CD4-positive, alpha-beta T cell (primary cell): ENCODE results near the gene FAM163B. TPM values are rescaled to one million over a fixed set of nuclear protein-coding genes. Genes with fewer than 3 reads are reported as not detected.

Experiments used
- ATAC-seq: fragments of 200-7000 bp; cut with Tn5 transposase; one replicate; pipeline ENCODE4 v1.10.0; 2022; ENCODE audit warnings: mild to moderate bottlenecking; ENCODE audit not compliant: poor library complexity
- CTCF ChIA-PET: fragments of 350-600 bp; sonication (Branson Sonifier 250); formaldehyde crosslinking; loops from one replicate; lab custom pipeline; 2021; ENCODE audit warnings: antibody characterized with exemption, inconsistent platforms; lab: Charles Lee
- POLR2A ChIA-PET: fragments of 350-600 bp; sonication (Branson Sonifier 250); formaldehyde crosslinking; loops from one replicate; lab custom pipeline; 2021; ENCODE audit warnings: antibody characterized with exemption, inconsistent platforms; lab: Charles Lee
- DNase-seq, 14 experiments: peaks; one replicate each; pipeline ENCODE4 v3.0.0-alpha.2; 2013 to 2020; ENCODE audit warnings: mixed read lengths in 2 of 14
- H3K27ac ChIP-seq, 2 donors: one replicate each; pipeline versions ENCODE4 v1.5.1 to v1.7.0; 2013; ENCODE audit warnings: low read length in 2 of 2, low read depth in 1 of 2, mild to moderate bottlenecking in 1 of 2
- H3K27me3 ChIP-seq, 2 experiments: 1 replicate in 1 of 2; 2 replicates in 1 of 2; pipeline versions ENCODE4 v1.6.1 to v1.7.0; 2013; ENCODE audit warnings: low read length in 2 of 2, control low read depth in 1 of 2, mild to moderate bottlenecking in 1 of 2, moderate library complexity in 1 of 2; ENCODE audit not compliant: insufficient read depth in 2 of 2, control insufficient read depth in 1 of 2
- H3K36me3 ChIP-seq: one replicate; pipeline ENCODE4 v1.6.1; 2013; ENCODE audit warnings: low read length, control low read depth; ENCODE audit not compliant: insufficient read depth
- H3K4me1 ChIP-seq: one replicate; pipeline ENCODE4 v1.6.1; 2013; ENCODE audit warnings: low read length, control low read depth; ENCODE audit not compliant: insufficient read depth
- H3K4me3 ChIP-seq: one replicate; pipeline ENCODE4 v1.5.1; 2013; ENCODE audit warnings: mild to moderate bottlenecking, low read length, moderate library complexity
- H3K9me3 ChIP-seq, 2 experiments: 1 replicate in 1 of 2; 2 replicates in 1 of 2; pipeline versions ENCODE4 v1.6.1 to v1.7.0; 2013; ENCODE audit warnings: low read length in 2 of 2, mild to moderate bottlenecking in 2 of 2, control low read depth in 1 of 2, moderate library complexity in 1 of 2; ENCODE audit not compliant: control insufficient read depth in 1 of 2, insufficient read depth in 1 of 2
- H3K27ac Mint-ChIP-seq: one replicate; pipeline ENCODE4 v1.8.0; 2020; ENCODE audit warnings: mixed read lengths
- H3K27me3 Mint-ChIP-seq: one replicate; pipeline ENCODE4 v1.8.0; 2021; ENCODE audit warnings: mixed read lengths
- H3K36me3 Mint-ChIP-seq: one replicate; pipeline ENCODE4 v1.8.0; 2021; ENCODE audit warnings: low read depth, mixed read lengths
- H3K4me1 Mint-ChIP-seq: one replicate; pipeline ENCODE4 v1.8.0; 2021; ENCODE audit warnings: low read depth, mixed read lengths
- H3K4me3 Mint-ChIP-seq: one replicate; pipeline ENCODE4 v1.8.0; 2020; ENCODE audit warnings: mild to moderate bottlenecking, mixed read lengths
- H3K9me3 Mint-ChIP-seq: one replicate; pipeline ENCODE4 v1.8.0; 2020; ENCODE audit warnings: mixed read lengths
- intact Hi-C, 2 experiments: fragments of 100-400 bp; cut with DNase I in 1 of 2; cut with micrococcal nuclease in 1 of 2; formaldehyde crosslinking; loops; one replicate each; pipeline versions ENCODE4 v1.15.1 to v1.9.0; 2023 to 2025; cut with DNase I, micrococcal nuclease
- total RNA-seq, 174 experiments: library from RNA in 2 of 174; stranded (reverse) in 2 of 174; gene quantifications; one replicate each; pipeline ENCODE4 v1.2.3 and lab custom pipeline; 2021 to 2026
- TF ChIP-seq, protein P1 (sequence below): fragments of 200-600 bp; IDR thresholded peaks from one replicate; pipeline ENCODE4 v1.8.0; 2022; ENCODE audit warnings: antibody characterized with exemption, mild to moderate bottlenecking

The FAM163B gene
- total RNA-seq, 2 experiments from 2014 or later, result not detected

DNA sequence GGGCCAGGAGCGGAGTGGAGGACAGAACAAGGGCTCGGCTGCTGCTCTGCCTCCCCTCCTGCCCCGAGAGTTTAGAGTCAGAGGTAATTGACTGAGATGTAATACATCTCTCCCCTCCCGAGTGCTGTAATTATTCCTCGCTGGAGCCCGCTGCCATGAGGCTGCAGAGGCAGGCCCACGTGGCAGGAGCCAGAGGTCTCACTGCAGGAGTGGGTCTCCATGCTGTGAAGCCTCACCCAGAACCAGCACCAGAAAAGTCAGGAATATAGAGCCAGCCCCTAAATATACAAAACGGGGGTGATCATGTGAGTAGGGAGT is 2.5 kb downstream of the FAM163B start:
- intact Hi-C loops, result no loop called here
- H3K27ac Mint-ChIP-seq, result no peak overlapping the region
- Histone ChIP-seq H3K9me3 (peaks cover 0 to 18% of the 10 kb centered on the region in 2 experiments), H3K4me1 (peaks cover 8% of the 10 kb centered on the region), H3K27me3 (peaks cover 21 to 38% of the 10 kb centered on the region in 2 experiments), H3K27ac (no peak overlapping the region), H3K4me3 (no peak overlapping the region), H3K36me3 (no peaks in the 10 kb centered on the region)
- H3K27me3 Mint-ChIP-seq, result peaks cover 44% of the 10 kb centered on the region
- CTCF ChIA-PET, result no interaction called here
- POLR2A ChIA-PET, result no interaction called here
- H3K9me3 Mint-ChIP-seq, result no peaks in the 10 kb centered on the region
- peaks cover 4% of the 10 kb centered on the region for H3K4me1 Mint-ChIP-seq
- H3K36me3 Mint-ChIP-seq, result no peaks in the 10 kb centered on the region
- ATAC-seq (no peak), DNase-seq (no peak)
- H3K4me3 Mint-ChIP-seq, result no peak overlapping the region
- TF ChIP-seq, protein P1, sequence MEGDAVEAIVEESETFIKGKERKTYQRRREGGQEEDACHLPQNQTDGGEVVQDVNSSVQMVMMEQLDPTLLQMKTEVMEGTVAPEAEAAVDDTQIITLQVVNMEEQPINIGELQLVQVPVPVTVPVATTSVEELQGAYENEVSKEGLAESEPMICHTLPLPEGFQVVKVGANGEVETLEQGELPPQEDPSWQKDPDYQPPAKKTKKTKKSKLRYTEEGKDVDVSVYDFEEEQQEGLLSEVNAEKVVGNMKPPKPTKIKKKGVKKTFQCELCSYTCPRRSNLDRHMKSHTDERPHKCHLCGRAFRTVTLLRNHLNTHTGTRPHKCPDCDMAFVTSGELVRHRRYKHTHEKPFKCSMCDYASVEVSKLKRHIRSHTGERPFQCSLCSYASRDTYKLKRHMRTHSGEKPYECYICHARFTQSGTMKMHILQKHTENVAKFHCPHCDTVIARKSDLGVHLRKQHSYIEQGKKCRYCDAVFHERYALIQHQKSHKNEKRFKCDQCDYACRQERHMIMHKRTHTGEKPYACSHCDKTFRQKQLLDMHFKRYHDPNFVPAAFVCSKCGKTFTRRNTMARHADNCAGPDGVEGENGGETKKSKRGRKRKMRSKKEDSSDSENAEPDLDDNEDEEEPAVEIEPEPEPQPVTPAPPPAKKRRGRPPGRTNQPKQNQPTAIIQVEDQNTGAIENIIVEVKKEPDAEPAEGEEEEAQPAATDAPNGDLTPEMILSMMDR, result no peak

DNA sequence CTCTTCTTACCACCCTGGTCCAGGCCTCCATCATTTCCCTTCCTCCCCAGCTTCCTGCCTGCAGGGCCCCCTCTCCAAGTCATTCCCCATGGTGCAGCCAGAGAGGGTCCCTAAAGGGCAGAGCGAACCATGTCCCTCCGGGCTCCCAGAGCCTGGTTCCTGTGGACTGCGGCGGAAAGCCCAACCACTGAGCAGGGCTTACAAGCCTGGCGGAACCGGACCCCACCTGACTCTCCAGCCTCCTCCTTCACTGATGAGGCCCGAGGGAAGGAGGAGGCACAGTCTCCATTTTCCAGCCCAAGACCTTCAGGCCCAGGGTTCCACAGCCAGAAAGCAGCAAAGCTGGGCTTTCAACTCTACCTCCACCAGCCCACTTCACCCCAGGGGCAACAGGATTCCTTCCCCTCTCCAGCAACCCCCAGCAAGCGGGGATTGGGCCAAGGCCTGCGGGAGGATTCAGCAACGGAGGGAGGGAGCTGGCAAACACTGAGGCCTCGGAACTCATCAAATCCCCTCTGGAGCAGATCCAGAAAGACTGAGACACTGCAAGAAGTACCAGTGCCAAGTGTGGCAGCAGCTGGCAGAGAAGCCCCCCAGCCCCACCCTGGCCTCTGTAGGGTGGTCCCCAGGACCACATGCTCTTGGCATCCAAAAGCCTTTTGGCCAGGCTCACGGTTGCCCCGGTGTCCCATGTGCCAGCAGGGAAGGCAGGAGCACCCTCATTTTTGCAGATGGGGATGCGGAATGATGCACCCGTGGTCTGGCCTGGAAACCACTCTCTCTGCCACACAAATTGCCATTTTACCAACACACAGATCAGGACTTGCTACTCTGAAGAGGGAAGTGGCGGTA is 3.1 kb downstream of the FAM163B start:
- Histone ChIP-seq H3K27me3 (peaks cover 21 to 36% of the 10 kb centered on the region in 2 experiments), H3K4me1 (peaks cover 8% of the 10 kb centered on the region), H3K9me3 (peaks cover 0 to 18% of the 10 kb centered on the region in 2 experiments), H3K36me3 (no peaks in the 10 kb centered on the region), H3K27ac (no peak overlapping the region), H3K4me3 (no peak overlapping the region)
- Mint-ChIP-seq H3K27ac (no peak overlapping the region), H3K27me3 (peaks cover 38% of the 10 kb centered on the region), H3K4me1 (peaks cover 4% of the 10 kb centered on the region), H3K9me3 (no peaks in the 10 kb centered on the region), H3K4me3 (no peak overlapping the region), H3K36me3 (no peaks in the 10 kb centered on the region)
- DNase-seq (no peak), ATAC-seq (no peak)
- CTCF ChIA-PET, result no interaction called here
- TF ChIP-seq, protein P1, result no peak
- intact Hi-C loops, result loop anchor here in 1 of 2 experiments (2.0 kb wide), 1 partner anchor 389 kb away; no protein-coding TSS in a partner anchor
- POLR2A ChIA-PET, result no interaction called here

DNA sequence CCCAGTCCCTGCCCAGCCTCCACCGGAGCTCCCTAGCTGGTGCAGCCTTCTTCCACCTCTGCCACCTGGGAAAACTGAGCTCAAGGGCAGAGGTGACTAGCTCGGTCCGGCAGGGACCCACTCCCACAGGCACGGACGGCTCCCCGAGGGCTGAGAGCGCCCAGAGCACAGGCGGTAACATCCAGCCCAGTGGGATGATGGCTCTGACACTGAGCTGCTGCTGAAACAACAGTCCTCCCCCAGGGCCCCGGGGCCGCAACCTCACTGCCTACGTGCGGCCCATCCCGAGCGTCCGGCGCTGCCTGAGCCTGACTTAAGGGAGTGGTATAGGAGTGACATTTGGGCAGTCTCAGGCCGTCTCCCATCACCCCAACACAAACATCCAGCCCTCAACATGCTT is 3.7 kb downstream of the FAM163B start:
- POLR2A ChIA-PET, result no interaction called here
- peaks cover 21 to 32% of the 10 kb centered on the region in 2 experiments for H3K27me3 ChIP-seq

More for the DNA sequence above, 3.7 kb downstream of the FAM163B start:
- peaks cover 8% of the 10 kb centered on the region for H3K4me1 ChIP-seq
- H3K27me3 Mint-ChIP-seq, result peaks cover 32% of the 10 kb centered on the region
- TF ChIP-seq, protein P1, result no peak
- peaks cover 0 to 18% of the 10 kb centered on the region in 2 experiments for H3K9me3 ChIP-seq
- no peak overlapping the region for H3K27ac ChIP-seq
- ATAC-seq (no peak), DNase-seq (no peak)
- no peak overlapping the region for H3K27ac Mint-ChIP-seq
- intact Hi-C loops, result loop anchor here in 1 of 2 experiments (2.0 kb wide), 1 partner anchor 389 kb away; no protein-coding TSS in a partner anchor
- peaks cover 4% of the 10 kb centered on the region for H3K4me1 Mint-ChIP-seq
- H3K36me3 Mint-ChIP-seq, result no peaks in the 10 kb centered on the region
- H3K36me3 ChIP-seq, result no peaks in the 10 kb centered on the region
- CTCF ChIA-PET, result no interaction called here
- no peak overlapping the region for H3K4me3 ChIP-seq
- no peak overlapping the region for H3K4me3 Mint-ChIP-seq
- H3K9me3 Mint-ChIP-seq, result no peaks in the 10 kb centered on the region
